Iris pigment epithelial cell (primary cell): ENCODE data around the gene CROCC2.

Experiments used
- DNase-seq: peaks from one replicate; pipeline ENCODE4 v3.0.0-alpha.2; 2011; ENCODE audit warnings: low read depth

The CROCC2 gene

GRCh38 chr2:241038374-241039180 lies 132.4 kb downstream of the CROCC2 start:
- no peak for DNase-seq

- DNase-seq, result no peak
Observed at GRCh38 chr2:241039416-241039815, 133.3 kb downstream of the CROCC2 start.

DNA sequence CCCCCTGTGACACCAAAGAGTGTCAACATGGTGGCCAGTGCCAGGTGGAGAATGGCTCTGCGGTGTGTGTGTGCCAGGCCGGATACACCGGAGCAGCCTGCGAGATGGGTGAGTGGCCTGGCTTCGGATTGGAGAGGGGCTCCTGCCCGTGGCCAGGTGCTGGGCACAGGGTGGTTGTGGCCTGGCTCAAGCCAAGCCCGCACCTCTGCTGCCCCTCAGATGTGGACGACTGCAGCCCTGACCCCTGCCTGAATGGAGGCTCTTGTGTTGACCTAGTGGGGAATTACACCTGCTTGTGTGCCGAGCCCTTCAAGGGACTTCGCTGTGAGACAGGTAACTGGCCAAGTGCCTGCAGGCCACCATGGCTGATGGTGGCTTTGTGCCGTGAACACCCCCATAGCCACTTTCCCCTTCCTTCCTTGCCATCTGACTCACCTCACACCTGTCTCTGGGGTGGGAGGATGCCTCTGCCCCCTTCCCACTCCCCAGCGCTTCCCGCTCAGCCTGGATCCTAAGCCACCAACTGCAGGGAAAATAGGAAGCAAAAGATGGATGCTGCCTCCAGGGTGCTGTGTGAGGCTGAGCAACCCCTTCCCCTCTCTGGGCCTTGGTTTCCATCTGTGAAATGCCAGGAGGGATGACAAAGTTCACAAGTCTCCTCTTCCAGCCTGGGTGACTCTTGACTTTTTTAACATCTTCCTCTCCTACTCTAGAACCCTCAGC lies 134.1 kb downstream of the CROCC2 start:
- DNase-seq, result no peak

GRCh38 chr2:241041589-241042158 lies 135.5 kb downstream of the CROCC2 start:
- DNase-seq, result no peak
